Keratinocyte (primary cell): ENCODE measurements around the gene DOLPP1.

Experiments used
- EZH2 ChIP-seq: IDR thresholded peaks from one replicate; pipeline ENCODE4 v1.6.1; 2012; ENCODE audit warnings: inconsistent platforms, mild to moderate bottlenecking, low read length, moderate library complexity
- TF ChIP-seq, protein P1 (sequence below), 3 experiments: IDR thresholded peaks in 1 of 3; conservative IDR thresholded peaks in 1 of 3; optimal IDR thresholded peaks in 1 of 3; 2 replicates in 2 of 3; 3 replicates in 1 of 3; pipeline versions ENCODE3 to v1.5.1; 2011; ENCODE audit warnings: low read length in 3 of 3, mild to moderate bottlenecking in 3 of 3, moderate library complexity in 2 of 3, control low read depth in 1 of 3, inconsistent platforms in 1 of 3; ENCODE audit not compliant: insufficient read depth in 2 of 3; ENCODE audit errors: extremely low read depth in 1 of 3

DNA sequence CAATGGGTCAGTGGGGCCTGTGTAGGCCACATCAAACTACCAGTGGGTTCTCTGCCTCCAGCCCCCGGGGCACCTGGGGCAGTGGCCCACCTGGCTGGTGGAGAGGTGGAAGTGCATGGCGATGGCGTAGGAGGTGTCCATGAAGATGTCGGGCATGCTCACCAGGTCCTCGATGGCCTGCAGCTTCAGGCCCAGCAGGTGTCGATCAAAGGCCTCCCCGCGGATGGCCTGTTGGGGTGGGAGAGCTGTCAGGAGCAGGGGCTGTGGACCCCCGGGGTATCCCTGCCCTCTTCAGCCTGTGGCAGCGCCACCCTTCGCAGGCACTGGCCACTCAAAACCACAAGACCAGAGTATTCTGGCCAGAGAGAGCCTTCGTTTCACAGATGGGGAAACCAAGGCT lies 15.0 kb downstream of the DOLPP1 start:
- TF ChIP-seq, protein P1, sequence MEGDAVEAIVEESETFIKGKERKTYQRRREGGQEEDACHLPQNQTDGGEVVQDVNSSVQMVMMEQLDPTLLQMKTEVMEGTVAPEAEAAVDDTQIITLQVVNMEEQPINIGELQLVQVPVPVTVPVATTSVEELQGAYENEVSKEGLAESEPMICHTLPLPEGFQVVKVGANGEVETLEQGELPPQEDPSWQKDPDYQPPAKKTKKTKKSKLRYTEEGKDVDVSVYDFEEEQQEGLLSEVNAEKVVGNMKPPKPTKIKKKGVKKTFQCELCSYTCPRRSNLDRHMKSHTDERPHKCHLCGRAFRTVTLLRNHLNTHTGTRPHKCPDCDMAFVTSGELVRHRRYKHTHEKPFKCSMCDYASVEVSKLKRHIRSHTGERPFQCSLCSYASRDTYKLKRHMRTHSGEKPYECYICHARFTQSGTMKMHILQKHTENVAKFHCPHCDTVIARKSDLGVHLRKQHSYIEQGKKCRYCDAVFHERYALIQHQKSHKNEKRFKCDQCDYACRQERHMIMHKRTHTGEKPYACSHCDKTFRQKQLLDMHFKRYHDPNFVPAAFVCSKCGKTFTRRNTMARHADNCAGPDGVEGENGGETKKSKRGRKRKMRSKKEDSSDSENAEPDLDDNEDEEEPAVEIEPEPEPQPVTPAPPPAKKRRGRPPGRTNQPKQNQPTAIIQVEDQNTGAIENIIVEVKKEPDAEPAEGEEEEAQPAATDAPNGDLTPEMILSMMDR (optimal IDR thresholded peaks at IDR 0.05 in 1 of 3, IDR thresholded peaks at IDR 0.05 in 1 of 3, conservative IDR thresholded peaks at IDR 0.05 in 1 of 3; ENCODE audit: extremely low read depth in 1 of 3, insufficient read depth in 2 of 3, low read length in 3 of 3) = no peak
- TF ChIP-seq EZH2 = no peak
